HG02973 (cell line): ENCODE measurements around the gene ZBTB33.

ENCODE experiments used
- ATAC-seq: cut with Tn5 transposase; IDR thresholded peaks from one replicate; pipeline ENCODE4 v1.9.1; 2021; ENCODE audit warnings: moderate library complexity; ENCODE audit not compliant: unreplicated experiment

The ZBTB33 gene, protein sequence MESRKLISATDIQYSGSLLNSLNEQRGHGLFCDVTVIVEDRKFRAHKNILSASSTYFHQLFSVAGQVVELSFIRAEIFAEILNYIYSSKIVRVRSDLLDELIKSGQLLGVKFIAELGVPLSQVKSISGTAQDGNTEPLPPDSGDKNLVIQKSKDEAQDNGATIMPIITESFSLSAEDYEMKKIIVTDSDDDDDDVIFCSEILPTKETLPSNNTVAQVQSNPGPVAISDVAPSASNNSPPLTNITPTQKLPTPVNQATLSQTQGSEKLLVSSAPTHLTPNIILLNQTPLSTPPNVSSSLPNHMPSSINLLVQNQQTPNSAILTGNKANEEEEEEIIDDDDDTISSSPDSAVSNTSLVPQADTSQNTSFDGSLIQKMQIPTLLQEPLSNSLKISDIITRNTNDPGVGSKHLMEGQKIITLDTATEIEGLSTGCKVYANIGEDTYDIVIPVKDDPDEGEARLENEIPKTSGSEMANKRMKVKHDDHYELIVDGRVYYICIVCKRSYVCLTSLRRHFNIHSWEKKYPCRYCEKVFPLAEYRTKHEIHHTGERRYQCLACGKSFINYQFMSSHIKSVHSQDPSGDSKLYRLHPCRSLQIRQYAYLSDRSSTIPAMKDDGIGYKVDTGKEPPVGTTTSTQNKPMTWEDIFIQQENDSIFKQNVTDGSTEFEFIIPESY

GRCh38 chrX:120250522-120251271 is at the start of gene ZBTB33:
TSS of gene ZBTB33 (plus strand) at chrX:120250812. CDS start at chrX:120253416, 2,604 bp downstream.
- peak; percentile 92 for ATAC-seq

DNA sequence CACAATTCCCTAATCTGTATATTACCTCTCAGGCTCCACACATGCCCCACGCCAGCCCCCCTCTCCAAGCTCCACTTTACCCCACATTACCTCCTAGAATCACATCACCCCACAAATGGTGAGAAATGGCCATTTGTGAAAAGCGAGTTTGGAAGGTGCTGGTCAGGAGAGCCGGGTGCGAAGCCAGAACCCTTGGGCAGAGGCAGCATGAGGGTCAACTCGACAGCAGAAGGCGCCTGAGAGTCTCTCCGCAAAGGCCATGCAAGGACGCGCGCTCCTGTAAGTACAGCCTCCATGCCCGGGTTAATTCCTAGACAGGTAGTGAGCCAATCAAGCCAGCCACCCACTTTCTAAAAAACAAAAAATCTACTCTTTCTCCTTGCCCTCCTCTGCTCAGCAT is 49.8 kb upstream of the ZBTB33 start:
- no peak for ATAC-seq

DNA sequence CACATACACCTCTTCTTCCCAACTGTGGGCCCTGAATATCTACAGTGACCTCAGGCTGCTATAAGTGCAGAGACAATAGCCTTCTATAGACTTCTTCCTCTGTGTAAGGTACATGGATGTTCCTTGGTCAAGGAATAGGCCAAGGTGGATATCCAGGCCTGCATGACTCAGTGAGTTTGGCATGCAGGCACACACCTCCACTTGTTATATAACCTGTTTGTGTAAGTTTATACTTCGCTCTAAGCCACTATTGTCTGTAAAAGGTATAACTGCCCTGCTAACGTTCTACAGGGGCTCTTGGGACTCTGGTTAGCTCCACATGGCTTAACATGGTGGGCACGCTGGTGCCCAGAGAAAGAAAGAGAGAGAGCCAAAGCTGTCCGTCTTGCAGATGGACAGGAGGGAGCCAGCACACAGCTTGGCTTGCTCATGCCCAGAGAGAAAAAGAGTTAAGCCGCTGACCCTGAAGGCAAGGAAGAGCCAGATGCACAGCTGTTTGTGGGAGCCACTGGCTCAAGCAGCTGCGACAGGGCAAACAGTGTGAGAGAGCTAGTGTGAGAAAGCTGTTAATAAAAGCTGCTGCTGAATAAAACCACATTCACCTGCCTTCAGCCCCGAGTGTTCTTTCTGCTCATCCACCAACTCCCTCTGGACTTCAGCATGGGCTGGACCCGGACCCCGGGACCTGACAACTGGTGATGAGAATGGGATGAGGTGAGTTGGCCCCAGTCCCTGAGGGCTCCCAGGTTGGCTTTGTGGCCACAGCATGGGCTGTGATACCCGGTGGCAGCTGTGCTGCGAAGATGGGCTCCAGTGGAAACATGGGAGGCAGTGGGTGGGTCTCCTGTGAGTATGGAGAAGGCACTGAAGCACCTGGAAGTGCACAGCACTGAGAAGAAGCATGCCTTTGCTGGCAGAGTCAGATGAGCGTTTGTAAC is 44.5 kb upstream of the ZBTB33 start:
- ATAC-seq: no peak

- ATAC-seq: no peak
These were observed 43.5 kb upstream of the ZBTB33 start for GRCh38 chrX:120207009-120207605.

GRCh38 chrX:120213438-120214265 is 37.0 kb upstream of the ZBTB33 start:
- no peak for ATAC-seq

GRCh38 chrX:120223374-120223773 is 27.2 kb upstream of the ZBTB33 start:
- no peak for ATAC-seq

DNA sequence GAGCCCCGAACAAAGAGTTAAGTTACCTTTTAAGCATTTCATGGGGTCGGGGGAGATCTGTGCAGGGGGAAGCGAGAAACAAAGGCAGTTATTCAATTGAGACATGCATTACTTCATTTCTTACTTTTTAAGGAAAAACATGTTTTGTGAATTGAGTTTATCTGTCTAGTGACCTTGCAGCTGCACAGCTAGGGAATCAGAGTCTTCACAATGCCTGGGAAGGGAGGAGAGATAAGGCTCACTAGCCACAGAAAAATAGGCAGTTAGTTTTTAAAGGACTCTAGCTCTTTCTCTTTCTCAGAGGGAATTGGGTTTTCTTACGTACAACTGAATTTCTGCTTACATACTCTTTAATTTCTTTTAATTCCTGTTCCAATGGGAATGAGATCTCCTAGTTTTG is 26.2 kb upstream of the ZBTB33 start:
- ATAC-seq: no peak

GRCh38 chrX:120228187-120228908 is 22.3 kb upstream of the ZBTB33 start:
- no peak for ATAC-seq

GRCh38 chrX:120235284-120235683 is 15.3 kb upstream of the ZBTB33 start:
- no peak for ATAC-seq

- no peak for ATAC-seq
These were observed 13.7 kb upstream of the ZBTB33 start for GRCh38 chrX:120236687-120237479.

- no peak for ATAC-seq
These were observed 11.7 kb upstream of the ZBTB33 start for GRCh38 chrX:120238933-120239332.

DNA sequence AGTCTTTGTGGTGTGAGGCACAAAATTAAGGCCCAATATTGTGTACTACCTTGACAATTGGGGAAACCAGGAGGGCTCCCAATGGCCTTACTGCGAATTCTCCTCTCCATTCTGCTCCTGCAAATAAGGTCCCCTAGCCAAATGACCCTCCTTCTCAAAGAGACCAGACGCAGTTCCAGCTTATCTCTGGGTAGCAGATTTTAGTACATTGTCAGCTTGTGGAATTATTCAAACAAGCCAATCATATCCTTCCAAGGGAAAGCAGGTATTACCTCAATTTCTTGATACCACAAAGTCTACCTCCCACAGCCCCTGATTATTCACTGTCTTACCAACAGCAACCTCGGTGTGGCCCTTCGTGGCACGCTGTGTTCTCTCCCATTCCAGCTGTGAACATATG is 7.8 kb upstream of the ZBTB33 start:
- no peak for ATAC-seq

DNA sequence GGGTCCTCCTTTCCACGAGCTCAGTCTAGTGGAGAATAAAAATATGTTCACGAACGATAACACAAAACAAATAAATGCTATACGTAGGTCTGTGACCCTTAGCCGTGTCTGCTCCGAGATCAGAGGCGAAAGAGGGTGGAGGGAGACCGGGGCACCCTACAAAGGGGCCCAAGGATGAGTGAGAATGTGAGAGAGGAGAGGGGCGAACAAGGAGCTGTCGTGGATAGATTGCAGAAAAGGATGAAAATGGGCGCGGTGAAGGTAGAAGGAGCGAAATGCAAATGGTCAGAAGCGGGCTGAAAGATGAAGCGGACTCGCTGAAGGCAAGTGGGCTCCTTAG is 6.2 kb upstream of the ZBTB33 start:
- no peak for ATAC-seq

DNA sequence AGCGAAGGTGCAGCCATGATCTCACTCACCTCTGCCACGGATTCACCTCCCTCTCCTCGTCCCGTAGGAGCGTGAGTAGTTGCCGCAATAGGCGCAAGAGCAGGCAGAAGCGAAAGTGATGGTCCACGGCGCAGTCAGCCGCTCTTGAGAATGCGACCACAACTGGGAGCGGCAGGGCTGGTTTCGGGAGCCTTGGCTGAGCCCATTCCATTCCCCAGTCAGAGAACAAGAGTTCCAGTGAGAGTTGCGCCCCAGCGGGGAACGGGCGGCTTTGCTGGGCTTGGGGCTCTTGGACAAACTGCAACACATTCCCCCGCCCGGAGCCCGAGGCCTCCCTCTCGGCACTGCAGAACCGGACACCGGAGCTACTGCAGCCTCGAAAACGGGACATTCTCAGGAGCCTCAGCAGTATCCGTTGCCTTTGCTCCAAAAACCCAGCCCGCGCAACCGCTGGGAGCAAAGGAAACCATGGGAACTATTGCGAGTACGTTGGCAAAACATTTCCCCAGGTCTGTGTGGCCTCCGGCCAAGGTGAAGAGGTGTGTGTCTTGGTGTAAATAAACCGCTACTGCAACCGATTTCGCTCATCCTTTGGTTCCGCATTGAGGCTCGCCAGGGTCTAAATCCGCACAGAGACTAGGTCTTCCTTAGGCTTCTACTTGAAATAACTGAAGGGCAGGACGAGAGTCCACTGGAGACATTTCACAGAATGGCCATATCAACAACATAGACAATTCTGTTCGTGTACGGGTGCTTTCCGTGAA is 5.7 kb upstream of the ZBTB33 start:
- peak; percentile 66 for ATAC-seq

DNA sequence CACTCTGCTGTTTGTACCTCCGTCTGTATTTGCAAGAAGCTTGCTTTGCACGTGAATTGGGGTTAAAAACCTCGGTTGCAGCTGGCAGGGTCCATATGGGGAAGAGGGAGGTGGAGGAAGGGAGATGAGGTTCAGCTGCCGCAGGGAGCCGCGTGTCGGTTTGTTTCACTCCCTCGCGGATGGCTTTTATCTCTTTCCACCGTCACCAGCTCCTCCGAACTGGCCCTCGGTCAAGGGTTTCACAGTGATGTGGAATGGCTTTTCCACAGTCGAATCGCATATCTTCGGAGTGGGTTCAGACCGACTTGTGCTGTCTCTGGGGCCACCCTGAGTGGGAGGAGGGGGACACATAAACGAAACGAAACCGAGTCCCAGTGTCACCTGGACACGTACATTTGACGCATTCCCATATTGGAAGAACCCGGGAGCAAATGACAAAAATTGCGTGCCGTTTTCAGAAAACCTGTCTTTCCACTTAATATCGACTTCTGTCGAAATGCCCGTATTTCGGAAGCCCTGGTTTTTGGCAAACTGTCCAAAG is 929 bp downstream of the ZBTB33 start:
- no peak for ATAC-seq

DNA sequence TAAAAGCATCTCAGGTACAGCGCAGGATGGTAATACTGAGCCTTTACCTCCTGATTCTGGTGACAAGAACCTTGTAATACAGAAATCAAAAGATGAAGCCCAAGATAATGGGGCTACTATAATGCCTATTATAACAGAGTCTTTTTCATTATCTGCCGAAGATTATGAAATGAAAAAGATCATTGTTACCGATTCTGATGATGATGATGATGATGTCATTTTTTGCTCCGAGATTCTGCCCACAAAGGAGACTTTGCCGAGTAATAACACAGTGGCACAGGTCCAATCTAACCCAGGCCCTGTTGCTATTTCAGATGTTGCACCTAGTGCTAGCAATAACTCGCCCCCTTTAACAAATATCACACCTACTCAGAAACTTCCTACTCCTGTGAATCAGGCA is 3.2 kb downstream of the ZBTB33 start:
- ATAC-seq: no peak

GRCh38 chrX:120260369-120260768 is 9.8 kb downstream of the ZBTB33 start:
- no peak for ATAC-seq
